OCI-LY7 (cell line): ENCODE results near the gene C3orf85.

Source experiments
- EZH2phosphoT487 ChIP-seq: fragments of 200-600 bp; sonication (generic); IDR thresholded peaks from 2 replicates; pipeline ENCODE4 v1.6.1; 2018; ENCODE audit warnings: low read depth, borderline replicate concordance, mild to moderate bottlenecking, mixed run types, antibody characterized with exemption, low read length, moderate library complexity, mixed read lengths
- TF ChIP-seq, protein P1 (sequence below): fragments of 200-600 bp; sonication (generic); conservative IDR thresholded peaks from 2 replicates; pipeline ENCODE4 v1.5.1; 2014; ENCODE audit warnings: mild to moderate bottlenecking, antibody characterized with exemption, low read length, moderate library complexity, mixed read lengths

DNA sequence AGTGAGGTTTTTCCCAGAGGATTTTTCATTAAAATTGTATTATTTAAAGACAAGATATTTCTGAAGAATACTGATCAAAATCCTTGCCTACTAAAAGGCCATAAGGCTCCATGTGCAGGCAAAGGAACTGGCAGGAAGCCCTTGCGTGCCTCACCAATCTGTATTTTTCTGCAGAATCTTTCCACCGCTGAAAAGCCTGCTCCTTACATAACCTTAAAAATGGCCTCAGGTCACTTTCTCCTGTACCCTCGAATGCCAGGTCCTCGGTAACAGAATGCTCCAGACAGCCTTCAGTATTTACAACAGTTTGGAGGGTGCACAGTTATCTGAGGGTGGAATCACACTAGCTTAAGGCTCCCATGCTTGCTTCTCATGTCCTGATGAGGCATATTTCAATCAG, 21.8 kb upstream of the C3orf85 start:
- TF ChIP-seq, protein P1, sequence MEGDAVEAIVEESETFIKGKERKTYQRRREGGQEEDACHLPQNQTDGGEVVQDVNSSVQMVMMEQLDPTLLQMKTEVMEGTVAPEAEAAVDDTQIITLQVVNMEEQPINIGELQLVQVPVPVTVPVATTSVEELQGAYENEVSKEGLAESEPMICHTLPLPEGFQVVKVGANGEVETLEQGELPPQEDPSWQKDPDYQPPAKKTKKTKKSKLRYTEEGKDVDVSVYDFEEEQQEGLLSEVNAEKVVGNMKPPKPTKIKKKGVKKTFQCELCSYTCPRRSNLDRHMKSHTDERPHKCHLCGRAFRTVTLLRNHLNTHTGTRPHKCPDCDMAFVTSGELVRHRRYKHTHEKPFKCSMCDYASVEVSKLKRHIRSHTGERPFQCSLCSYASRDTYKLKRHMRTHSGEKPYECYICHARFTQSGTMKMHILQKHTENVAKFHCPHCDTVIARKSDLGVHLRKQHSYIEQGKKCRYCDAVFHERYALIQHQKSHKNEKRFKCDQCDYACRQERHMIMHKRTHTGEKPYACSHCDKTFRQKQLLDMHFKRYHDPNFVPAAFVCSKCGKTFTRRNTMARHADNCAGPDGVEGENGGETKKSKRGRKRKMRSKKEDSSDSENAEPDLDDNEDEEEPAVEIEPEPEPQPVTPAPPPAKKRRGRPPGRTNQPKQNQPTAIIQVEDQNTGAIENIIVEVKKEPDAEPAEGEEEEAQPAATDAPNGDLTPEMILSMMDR, result no peak
- no peak for TF ChIP-seq EZH2phosphoT487
